B cell (primary cell): Measurements from ENCODE around the gene POC1B.

ENCODE experiments used
- EZH2 ChIP-seq: IDR thresholded peaks from 2 replicates; pipeline ENCODE4 v1.6.1; 2012; ENCODE audit warnings: borderline replicate concordance, low read depth, mild to moderate bottlenecking, moderate library complexity, low read length; ENCODE audit not compliant: insufficient read depth, poor library complexity, severe bottlenecking
- TF ChIP-seq, protein P1 (sequence below): fragments of 200-600 bp; IDR thresholded peaks from one replicate; pipeline ENCODE4 v1.8.0; 2022; ENCODE audit warnings: antibody characterized with exemption, mild to moderate bottlenecking

DNA sequence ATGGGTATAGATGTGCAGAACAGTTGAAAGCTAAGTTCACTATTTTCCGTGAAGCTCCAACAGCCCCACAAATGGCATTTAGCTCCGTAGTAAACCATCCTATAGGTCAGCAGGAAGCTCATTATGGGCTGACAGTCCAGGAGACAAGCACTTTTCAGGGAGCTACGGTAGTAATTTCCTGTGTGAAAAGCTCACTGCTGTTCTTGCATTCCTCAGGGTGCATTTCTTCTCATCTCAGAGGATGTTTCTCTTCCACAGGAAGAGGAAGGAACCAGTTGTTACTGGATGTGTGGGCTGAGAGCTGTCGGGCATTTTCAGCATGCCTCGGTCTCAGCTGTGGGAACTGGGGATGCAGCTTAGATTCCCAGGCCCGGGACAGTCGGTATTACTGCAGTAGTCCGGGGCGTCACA, 74.0 kb downstream of the POC1B start:
- TF ChIP-seq, protein P1, sequence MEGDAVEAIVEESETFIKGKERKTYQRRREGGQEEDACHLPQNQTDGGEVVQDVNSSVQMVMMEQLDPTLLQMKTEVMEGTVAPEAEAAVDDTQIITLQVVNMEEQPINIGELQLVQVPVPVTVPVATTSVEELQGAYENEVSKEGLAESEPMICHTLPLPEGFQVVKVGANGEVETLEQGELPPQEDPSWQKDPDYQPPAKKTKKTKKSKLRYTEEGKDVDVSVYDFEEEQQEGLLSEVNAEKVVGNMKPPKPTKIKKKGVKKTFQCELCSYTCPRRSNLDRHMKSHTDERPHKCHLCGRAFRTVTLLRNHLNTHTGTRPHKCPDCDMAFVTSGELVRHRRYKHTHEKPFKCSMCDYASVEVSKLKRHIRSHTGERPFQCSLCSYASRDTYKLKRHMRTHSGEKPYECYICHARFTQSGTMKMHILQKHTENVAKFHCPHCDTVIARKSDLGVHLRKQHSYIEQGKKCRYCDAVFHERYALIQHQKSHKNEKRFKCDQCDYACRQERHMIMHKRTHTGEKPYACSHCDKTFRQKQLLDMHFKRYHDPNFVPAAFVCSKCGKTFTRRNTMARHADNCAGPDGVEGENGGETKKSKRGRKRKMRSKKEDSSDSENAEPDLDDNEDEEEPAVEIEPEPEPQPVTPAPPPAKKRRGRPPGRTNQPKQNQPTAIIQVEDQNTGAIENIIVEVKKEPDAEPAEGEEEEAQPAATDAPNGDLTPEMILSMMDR, result no peak
- TF ChIP-seq EZH2, result no peak
